Fibroblast of the aortic adventitia (primary cell): ENCODE results near the gene C2CD4C. TPM values are rescaled to one million over a fixed set of nuclear protein-coding genes. Genes with fewer than 3 reads are reported as not detected.

ENCODE experiments used
- DNase-seq: peaks from one replicate; pipeline ENCODE4 v3.0.0-alpha.2; 2010; ENCODE audit warnings: low read depth
- H3K4me3 ChIP-seq: 2 replicates; pipeline ENCODE4 v1.5.1; 2011; ENCODE audit warnings: low read depth, mild to moderate bottlenecking, control low read depth, low read length, moderate library complexity
- CTCF ChIP-seq: IDR thresholded peaks from 2 replicates; pipeline ENCODE4 v1.5.1; 2011; ENCODE audit warnings: mild to moderate bottlenecking, low read length, control low read depth, inconsistent platforms; ENCODE audit not compliant: insufficient read depth
- total RNA-seq: library from RNA; depleted of rRNA; stranded (reverse); fragments of >200 nt; gene quantifications from 2 replicates; pipeline ENCODE4 v1.2.3, GENCODE V29; 2012; ENCODE audit warnings: low replicate concordance

C2CD4C gene
- total RNA-seq, 1 donor = not detected

DNA sequence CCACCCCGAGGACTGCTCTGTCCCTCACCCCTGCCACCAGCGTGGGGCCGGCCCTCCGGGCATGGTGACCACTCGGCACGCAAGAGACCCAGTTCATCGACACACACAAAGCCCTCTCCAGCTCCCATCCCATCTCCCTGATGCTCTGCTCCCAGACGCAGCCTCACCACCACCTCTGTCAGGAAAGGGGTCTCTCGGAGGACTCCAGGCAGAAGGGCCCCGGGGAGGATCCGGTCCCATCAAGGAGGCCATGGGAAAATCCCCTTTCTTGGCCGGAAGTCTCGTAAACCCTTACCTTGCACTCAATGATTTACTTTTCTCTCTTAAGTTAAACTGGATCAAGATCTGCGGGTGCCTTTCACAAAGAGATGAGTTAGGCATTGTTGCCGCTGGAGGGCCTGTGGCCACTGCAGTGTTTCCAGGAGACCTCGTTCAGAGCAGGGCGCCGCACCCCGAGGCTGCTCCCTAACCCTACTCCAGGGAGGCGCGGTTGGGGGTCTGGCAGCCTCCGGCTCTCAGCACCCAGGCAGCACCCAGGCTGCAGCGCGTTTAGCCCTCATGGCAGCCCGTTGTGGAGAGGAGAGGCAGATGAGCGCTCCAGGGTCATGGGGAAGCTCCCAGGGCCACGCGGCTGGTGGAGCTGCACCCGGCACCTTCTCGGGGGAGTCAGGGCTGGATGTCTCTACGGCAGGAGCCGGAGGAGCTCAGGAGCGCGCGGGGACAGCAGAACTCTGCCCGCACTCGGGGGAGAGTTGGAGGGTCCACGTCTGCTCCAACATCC, 31.0 kb downstream of the C2CD4C start:
- H3K4me3 ChIP-seq = no peak overlapping the region
- no peak for DNase-seq
- no peak for TF ChIP-seq CTCF

- no peak overlapping the region for H3K4me3 ChIP-seq
- DNase-seq = no peak
- no peak for TF ChIP-seq CTCF
These were observed 32.9 kb downstream of the C2CD4C start for GRCh38 chr19:376111-376470.

GRCh38 chr19:375395-376110, 33.4 kb downstream of the C2CD4C start:
- no peak overlapping the region for H3K4me3 ChIP-seq
- no peak for DNase-seq
- no peak for TF ChIP-seq CTCF

DNA sequence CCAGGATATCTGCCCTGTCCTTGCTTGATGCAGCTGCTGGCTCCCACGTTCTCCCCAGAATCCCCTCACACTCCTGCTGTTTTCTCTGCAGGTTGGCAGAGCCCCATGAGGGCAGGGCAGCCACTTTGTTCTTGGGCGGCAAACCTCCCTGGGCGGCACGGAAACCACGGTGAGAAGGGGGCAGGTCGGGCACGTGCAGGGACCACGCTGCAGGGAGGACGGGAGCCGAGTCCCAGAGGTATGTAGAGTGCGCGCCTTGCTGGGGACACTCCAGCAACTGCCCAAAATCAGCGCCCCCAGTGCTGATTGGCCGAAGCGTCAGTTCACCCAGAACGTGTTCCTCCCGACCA, 34.1 kb downstream of the C2CD4C start:
- no peak for DNase-seq
- no peak for TF ChIP-seq CTCF
- H3K4me3 ChIP-seq = no peak overlapping the region

GRCh38 chr19:374183-374885, 34.6 kb downstream of the C2CD4C start:
- TF ChIP-seq CTCF = no peak
- no peak for DNase-seq

GRCh38 chr19:373391-374182, 35.4 kb downstream of the C2CD4C start:
- no peak overlapping the region for H3K4me3 ChIP-seq
- TF ChIP-seq CTCF = no peak
- no peak for DNase-seq

More at GRCh38 chr19:374183-374885, 34.6 kb downstream of the C2CD4C start:
- H3K4me3 ChIP-seq = no peak overlapping the region
